ENCODE measurements around the gene ANKS1B.
A peak's percentile ranks its signal among the peaks of the same experiment; 100 is the strongest.

Gene ANKS1B

GRCh38 chr12:98735821-98736220 lies 1248.9 kb downstream of the ANKS1B start:
- TF ChIP-seq CTCF (IDR thresholded peaks at IDR 0.05; ENCODE audit: control insufficient read depth, insufficient read depth, low read depth, low read length, missing control alignments) = no peak
- no peak for DNase-seq (ENCODE audit: low read depth)
- H3K4me3 ChIP-seq (ENCODE audit: control insufficient read depth, low read depth, low read length) = no peak overlapping the region

GRCh38 chr12:98733667-98734350 lies 1250.9 kb downstream of the ANKS1B start:
- no peak for DNase-seq (ENCODE audit: low read depth)
- no peak for TF ChIP-seq CTCF (IDR thresholded peaks at IDR 0.05; ENCODE audit: control insufficient read depth, insufficient read depth, low read depth, low read length, missing control alignments)
- no peak overlapping the region for H3K4me3 ChIP-seq (ENCODE audit: control insufficient read depth, low read depth, low read length)

DNA sequence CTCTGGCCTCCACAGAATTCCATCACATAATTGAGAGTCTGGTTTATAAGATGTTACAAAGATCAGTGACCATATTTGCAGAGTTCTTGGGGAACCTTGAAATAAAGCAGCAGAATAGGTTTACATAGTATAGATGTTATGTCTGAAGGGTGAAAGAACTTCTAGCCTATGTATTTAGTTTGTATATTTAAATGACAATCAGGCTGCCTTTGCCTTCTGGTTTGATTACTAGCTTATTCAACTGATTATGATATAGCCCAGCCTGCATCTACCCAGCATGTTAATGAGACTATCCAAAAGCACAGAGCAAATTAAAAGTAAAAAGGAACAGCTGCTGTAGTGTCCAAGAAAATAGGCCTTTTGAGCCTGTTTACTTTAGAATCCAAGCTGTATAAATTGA lies 1254.3 kb downstream of the ANKS1B start:
- no peak for TF ChIP-seq CTCF (IDR thresholded peaks at IDR 0.05; ENCODE audit: control insufficient read depth, insufficient read depth, low read depth, low read length, missing control alignments)
- no peak overlapping the region for H3K4me3 ChIP-seq (ENCODE audit: control insufficient read depth, low read depth, low read length)
- DNase-seq (ENCODE audit: low read depth) = no peak

DNA sequence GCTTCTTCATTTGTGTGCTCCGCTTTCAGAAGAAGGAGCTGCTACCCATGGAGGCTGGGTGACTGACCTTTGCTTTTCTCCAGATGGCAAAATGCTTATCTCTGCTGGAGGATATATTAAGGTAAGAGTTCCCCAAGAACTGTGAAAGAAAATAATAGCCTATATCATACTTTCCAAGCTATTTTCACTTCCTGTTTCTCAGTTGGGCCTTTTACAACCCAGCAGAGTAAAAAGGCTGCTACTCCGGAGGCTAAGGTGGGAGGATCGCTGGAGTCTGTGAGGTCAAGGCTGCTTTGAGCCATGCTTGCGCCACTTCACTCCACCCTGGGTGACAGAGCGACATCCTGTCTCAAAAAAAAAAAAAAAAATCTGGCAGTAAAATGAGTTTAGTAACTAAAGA lies 1257.5 kb downstream of the ANKS1B start:
- H3K4me3 ChIP-seq (ENCODE audit: control insufficient read depth, low read depth, low read length) = no peak overlapping the region
- no peak for TF ChIP-seq CTCF (IDR thresholded peaks at IDR 0.05; ENCODE audit: control insufficient read depth, insufficient read depth, low read depth, low read length, missing control alignments)
- DNase-seq (ENCODE audit: low read depth) = no peak

DNA sequence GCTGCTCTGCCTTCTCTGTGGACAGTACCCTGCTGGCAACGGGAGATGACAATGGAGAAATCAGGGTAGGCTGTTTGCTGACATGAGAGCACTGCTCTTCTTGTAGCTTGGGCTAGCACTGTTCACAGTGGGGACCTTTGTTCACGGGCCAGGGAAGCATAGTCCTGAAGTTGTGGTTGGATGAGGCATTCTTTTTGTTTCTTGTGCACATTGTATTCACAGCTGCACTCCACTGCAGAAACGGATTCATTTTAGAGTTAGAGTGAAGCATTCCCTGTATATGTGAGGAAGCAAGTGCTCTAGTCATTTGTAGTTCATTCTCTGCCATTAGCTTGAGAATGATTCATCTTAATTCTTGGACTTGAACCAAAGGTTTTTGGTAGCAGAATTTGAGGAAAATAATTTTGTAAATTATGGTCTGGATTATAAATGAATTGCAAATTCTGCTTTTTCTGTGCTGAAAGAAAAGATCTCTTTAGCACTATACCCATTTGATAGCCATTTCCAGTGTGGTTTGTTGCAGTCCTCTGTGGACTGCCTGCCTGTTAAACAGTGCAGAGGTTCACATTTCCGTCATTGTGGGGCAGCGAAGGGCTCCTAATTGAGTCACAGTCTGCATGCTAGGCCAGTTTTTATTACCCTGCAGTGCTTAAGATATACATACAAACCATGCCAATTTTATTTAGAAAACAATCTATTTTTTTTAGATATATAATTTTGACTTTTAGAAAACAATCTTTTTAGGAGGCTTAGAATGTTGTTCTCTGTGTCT lies 1259.1 kb downstream of the ANKS1B start:
- peak; percentile 55 for TF ChIP-seq CTCF (IDR thresholded peaks at IDR 0.05; ENCODE audit: control insufficient read depth, insufficient read depth, low read depth, low read length, missing control alignments)
- no peak overlapping the region for H3K4me3 ChIP-seq (ENCODE audit: control insufficient read depth, low read depth, low read length)
- peak; percentile 44 for DNase-seq (ENCODE audit: low read depth)

DNA sequence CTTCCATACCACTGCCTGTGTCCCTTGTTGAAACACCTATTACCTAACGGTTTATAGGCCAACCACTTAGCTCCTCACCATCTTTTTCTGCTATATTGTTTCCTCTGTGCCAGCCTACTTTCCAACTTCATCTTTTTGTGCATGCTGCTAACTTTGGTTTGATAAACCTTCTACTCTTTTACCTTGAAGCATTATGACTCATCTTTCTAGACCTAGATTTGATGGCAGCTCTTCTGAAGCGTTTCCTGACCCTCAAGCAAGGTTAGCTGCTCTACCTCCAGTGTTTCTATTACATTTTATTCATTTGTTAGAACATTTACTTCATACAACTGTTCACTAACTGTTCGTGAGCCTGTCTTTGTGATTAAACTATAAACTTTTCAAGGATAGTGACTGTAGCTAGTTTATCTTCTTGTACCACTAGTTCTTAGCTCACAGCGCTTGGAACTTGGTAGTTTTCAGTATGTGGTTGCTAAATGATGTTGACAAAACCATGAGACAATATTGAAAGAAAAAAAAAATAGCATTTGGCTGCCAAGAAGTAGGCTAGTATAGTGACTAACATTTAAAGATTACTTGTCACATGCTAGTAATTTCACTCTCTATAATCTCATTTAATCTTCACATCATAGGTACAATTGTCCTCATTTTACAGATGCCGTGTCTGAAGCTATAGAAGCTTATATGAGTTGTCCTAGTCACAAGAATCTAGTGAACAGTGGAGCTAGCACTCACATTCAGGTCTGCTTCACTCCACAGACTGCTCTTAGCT lies 1260.2 kb downstream of the ANKS1B start:
- no peak overlapping the region for H3K4me3 ChIP-seq (ENCODE audit: control insufficient read depth, low read depth, low read length)
- no peak for DNase-seq (ENCODE audit: low read depth)
- no peak for TF ChIP-seq CTCF (IDR thresholded peaks at IDR 0.05; ENCODE audit: control insufficient read depth, insufficient read depth, low read depth, low read length, missing control alignments)

Data from AG09309 (cell line).